WERI-Rb-1 (cell line): ENCODE results near the gene TRH.

Experiments used
- DNase-seq: peaks from one replicate; pipeline ENCODE4 v3.0.0-alpha.2; 2020
- H3K27ac ChIP-seq: fragments of 250-450 bp; sonication (Bioruptor Pico); 2 replicates; pipeline ENCODE4 v1.5.1; 2020; ENCODE audit warnings: mild to moderate bottlenecking, moderate library complexity
- H3K27me3 ChIP-seq: fragments of 250-450 bp; sonication (Bioruptor Pico); 2 replicates; pipeline ENCODE4 v1.5.1; 2021; ENCODE audit warnings: mild to moderate bottlenecking, low read depth, moderate library complexity; ENCODE audit not compliant: insufficient read depth, severe bottlenecking
- H3K36me3 ChIP-seq: fragments of 250-450 bp; sonication (Bioruptor Pico); 2 replicates; pipeline ENCODE4 v1.5.1; 2020; ENCODE audit warnings: mild to moderate bottlenecking, moderate library complexity
- H3K4me3 ChIP-seq: 2 replicates; pipeline ENCODE4 v1.5.1; 2011; ENCODE audit warnings: low read depth, mild to moderate bottlenecking, control low read depth, low read length
- H3K9me3 ChIP-seq: fragments of 250-450 bp; sonication (Bioruptor Pico); 2 replicates; pipeline ENCODE4 v1.5.1; 2021; ENCODE audit warnings: mild to moderate bottlenecking, moderate library complexity; ENCODE audit not compliant: severe bottlenecking
- CTCF ChIP-seq: IDR thresholded peaks from 2 replicates; pipeline ENCODE4 v1.5.1; 2011; ENCODE audit warnings: low read depth, mild to moderate bottlenecking, control low read depth, inconsistent platforms, low read length

The TRH gene

GRCh38 chr3:129944709-129945108, 29.8 kb upstream of the TRH start:
- Histone ChIP-seq H3K27me3 (no peaks in the 10 kb centered on the region), H3K9me3 (no peaks in the 10 kb centered on the region), H3K36me3 (no peaks in the 10 kb centered on the region), H3K27ac (no peak overlapping the region), H3K4me3 (no peak overlapping the region)
- no peak for TF ChIP-seq CTCF
- DNase-seq, result no peak

DNA sequence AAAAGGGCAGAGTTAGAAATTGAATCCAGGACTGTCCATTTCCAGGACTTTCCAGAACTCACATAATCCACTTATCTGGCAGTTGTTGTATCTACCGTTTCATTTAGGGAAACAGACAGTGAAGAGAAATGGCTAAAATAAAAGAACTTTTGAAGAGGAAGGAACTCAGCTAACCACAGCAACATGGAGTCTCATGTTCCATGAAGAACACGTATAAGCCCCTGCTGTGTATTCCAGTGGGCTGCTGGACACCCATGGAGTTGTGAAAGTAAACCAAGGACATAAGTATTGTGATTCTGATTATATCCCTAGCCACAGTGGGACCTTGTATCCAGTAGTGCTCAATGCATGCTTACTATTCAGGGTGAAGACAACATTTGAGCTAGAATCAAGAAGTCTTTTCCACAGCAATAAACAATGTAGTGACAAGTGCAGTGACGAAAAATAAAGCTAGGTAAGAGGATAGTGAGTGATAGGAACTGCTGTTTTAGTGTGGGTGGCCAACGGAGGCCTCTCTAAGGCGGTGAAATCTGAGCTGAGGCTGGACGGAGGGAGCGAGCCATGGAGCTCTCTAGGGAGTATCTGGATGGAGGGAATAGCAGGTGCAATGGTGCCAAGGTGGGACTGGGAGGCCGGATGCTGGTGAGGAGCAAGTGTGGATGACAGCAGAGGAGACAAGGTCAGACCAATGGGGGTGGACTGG, 26.8 kb upstream of the TRH start:
- TF ChIP-seq CTCF, result no peak

DNA sequence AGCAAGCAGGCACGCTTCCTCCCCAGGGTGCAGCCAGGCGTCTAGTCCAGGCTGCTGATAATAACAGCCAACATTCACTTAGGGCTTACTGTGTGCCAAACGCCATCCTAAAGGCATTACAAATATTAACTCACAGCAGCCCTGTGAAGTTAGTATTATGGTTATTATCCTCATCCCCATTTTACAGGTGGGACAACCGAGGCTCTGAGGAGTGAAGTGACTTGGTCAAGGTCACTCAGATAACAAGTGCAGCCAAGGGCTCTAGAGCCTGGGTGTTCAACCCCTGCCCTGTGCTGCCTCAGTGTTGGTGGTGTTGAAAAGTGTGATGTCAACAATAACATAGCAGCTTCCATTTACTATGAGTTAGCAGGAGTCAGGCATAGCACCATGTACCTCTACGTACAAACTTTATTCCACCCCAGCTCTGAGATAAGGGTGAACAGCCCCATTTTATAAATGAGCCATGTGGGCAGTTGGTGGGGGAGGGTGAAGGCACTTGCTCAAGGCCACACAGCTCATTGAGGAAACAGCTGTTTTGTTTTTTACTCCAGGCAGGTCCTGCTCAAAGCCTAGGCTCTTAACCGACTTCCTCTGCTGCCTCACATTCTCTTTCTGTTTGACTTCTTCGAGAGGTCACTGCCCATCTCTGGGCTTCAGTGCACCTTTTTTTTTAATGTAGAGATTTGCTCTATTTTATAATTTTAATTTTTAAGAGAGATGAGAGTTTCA, 24.0 kb upstream of the TRH start:
- Histone ChIP-seq H3K27me3 (no peaks in the 10 kb centered on the region), H3K36me3 (no peaks in the 10 kb centered on the region), H3K4me3 (no peak overlapping the region), H3K27ac (peak overlapping the region; percentile 90), H3K9me3 (no peaks in the 10 kb centered on the region)
- DNase-seq, result no peak
- TF ChIP-seq CTCF, result no peak

More for the DNA sequence above, 26.8 kb upstream of the TRH start:
- no peaks in the 10 kb centered on the region for H3K27me3 ChIP-seq
- H3K36me3 ChIP-seq, result no peaks in the 10 kb centered on the region
- DNase-seq, result no peak
- H3K27ac ChIP-seq, result no peak overlapping the region
- no peaks in the 10 kb centered on the region for H3K9me3 ChIP-seq
- no peak overlapping the region for H3K4me3 ChIP-seq

DNA sequence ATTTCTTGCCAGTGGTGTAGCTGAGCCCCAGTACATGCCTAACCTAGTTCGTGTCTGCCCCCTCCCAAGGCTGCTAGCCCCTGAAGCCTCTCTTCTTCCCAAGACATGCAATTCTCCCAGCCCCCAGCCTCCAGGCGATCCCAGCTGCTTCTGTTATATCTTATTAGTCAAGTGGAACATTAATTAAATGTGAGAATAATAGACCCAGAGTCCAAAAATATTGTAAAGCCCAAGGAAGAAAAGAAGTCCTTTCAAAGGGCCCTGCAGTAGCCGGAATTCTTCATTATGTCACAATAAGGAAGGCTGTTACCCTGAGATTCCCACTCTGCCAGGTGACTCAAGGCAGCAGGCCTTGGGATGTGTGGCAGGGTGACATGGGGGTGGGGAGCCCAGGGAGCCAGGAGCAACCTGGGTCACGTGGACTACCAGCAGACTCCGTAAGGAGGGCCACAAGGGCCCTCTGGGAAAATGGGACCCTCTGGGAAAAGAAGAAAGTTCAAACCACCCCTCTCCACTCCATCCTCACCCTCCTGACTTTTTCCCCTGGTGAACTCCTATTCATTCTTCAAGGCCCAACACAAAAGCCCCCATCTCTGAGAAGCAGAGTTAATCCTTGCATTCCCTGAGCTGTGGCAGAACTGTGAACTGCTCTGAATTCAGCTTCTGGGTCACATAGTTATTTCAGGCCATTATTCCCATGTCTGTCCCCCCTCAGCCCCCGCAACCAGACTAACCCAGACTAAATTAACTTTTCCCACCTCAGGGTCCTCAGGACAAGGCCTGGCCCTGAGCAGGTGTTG, 21.8 kb upstream of the TRH start:
- Histone ChIP-seq H3K4me3 (no peak overlapping the region), H3K9me3 (no peaks in the 10 kb centered on the region), H3K36me3 (no peaks in the 10 kb centered on the region), H3K27ac (peak overlapping the region; percentile 90), H3K27me3 (no peaks in the 10 kb centered on the region)
- no peak for DNase-seq
- TF ChIP-seq CTCF, result no peak

DNA sequence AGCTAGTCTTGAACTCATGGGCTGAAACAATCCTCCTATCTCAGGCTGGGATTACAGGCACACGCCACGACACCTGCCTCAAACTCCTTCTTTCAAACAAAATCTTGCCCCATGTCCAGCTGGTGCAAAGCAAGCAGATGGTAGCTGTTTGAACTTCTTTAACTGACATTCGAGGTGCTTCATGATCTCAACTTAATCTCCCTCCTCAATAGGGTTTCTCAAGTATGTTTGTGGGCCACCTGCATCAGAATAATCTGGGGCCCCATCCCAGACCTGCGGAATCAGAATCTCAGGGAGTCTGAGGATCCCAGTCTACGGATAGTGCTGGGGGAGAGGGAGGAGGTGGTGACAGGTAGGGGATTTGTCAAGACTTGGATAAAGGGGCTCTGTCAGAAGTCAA, 20.9 kb upstream of the TRH start:
- no peak overlapping the region for H3K4me3 ChIP-seq
- peak overlapping the region; percentile 90 for H3K27ac ChIP-seq
- H3K36me3 ChIP-seq, result no peaks in the 10 kb centered on the region
- H3K9me3 ChIP-seq, result no peaks in the 10 kb centered on the region
- DNase-seq, result peak; percentile 87
- no peaks in the 10 kb centered on the region for H3K27me3 ChIP-seq
- TF ChIP-seq CTCF, result no peak
